GM12873 (cell line): ENCODE results near the gene RNF11.

Source experiments
- CTCF ChIP-seq: IDR thresholded peaks from 2 replicates; pipeline ENCODE4 v1.5.1; 2012; ENCODE audit warnings: low read depth, mild to moderate bottlenecking, moderate library complexity, low read length, control low read depth; ENCODE audit not compliant: insufficient read depth; ENCODE audit errors: missing control alignments

The RNF11 gene

GRCh38 chr1:51322417-51323101 lies 86.5 kb downstream of the RNF11 start:
- no peak for TF ChIP-seq CTCF
